Upper lobe of left lung (tissue), 6 donors: ENCODE results near the gene BIVM. TPM values are rescaled to one million over a fixed set of nuclear protein-coding genes. Genes with fewer than 3 reads are reported as not detected.

ENCODE experiments used
- ATAC-seq, 2 donors: fragments of 200-7000 bp; cut with Tn5 transposase; one replicate each; pipeline ENCODE4 v1.9.1; 2022; ENCODE audit warnings: mild to moderate bottlenecking in 2 of 2, moderate library complexity in 2 of 2; ENCODE audit not compliant: low FRiP score in 2 of 2
- DNase-seq, 2 donors: peaks; one replicate each; pipeline ENCODE4 v3.0.0-alpha.2; 2019 to 2020
- H3K27ac ChIP-seq, 4 donors: fragments of 200-600 bp; sonication (generic); one replicate each; pipeline ENCODE4 v1.5.1; 2016 to 2019
- H3K27me3 ChIP-seq, 4 donors: fragments of 200-600 bp; sonication (generic); one replicate each; pipeline ENCODE4 v1.5.1; 2017 to 2019
- H3K36me3 ChIP-seq, 4 donors: fragments of 200-600 bp; sonication (generic); one replicate each; pipeline ENCODE4 v1.5.1; 2016 to 2019
- H3K4me1 ChIP-seq, 4 donors: fragments of 200-600 bp; sonication (generic); one replicate each; pipeline ENCODE4 v1.5.1; 2018 to 2019
- H3K4me3 ChIP-seq, 4 donors: fragments of 200-600 bp; sonication (generic); one replicate each; pipeline ENCODE4 v1.5.1; 2017 to 2019; ENCODE audit warnings: mild to moderate bottlenecking in 2 of 4, moderate library complexity in 1 of 4
- H3K9me3 ChIP-seq, 4 donors: fragments of 200-600 bp; sonication (generic); one replicate each; pipeline ENCODE4 v1.5.1; 2018 to 2019
- EP300 ChIP-seq, 4 donors: sonication (generic); formaldehyde crosslinking; IDR thresholded peaks; one replicate each; pipeline ENCODE4 v1.5.1; 2017; ENCODE audit warnings: antibody characterized with exemption in 4 of 4, control low read depth in 2 of 4
- POLR2A ChIP-seq, 4 donors: fragments of 450-650 bp; IDR thresholded peaks; one replicate each; pipeline ENCODE4 v1.5.1; 2016 to 2017; ENCODE audit warnings: antibody characterized with exemption in 4 of 4, mild to moderate bottlenecking in 2 of 4
- POLR2AphosphoS5 ChIP-seq, 2 donors: sonication (generic); formaldehyde crosslinking; IDR thresholded peaks; one replicate each; pipeline ENCODE4 v1.5.1; 2017; ENCODE audit warnings: antibody characterized with exemption in 2 of 2
- WGBS, 2 donors: methylation state at CpG; one replicate each; pipeline ENCODE4 v1.1.5; 2017 to 2018; 5-methylcytosine and 5-hydroxymethylcytosine counted together
- total RNA-seq, 6 donors: library from RNA; depleted of rRNA in 4 of 6; stranded (reverse); fragments of >200 nt in 4 of 6; gene quantifications; one replicate each; pipeline versions ENCODE4 v1.1.0 to v1.2.1, GENCODE V29; 2016 to 2021
- TF ChIP-seq, protein P1 (sequence below), 6 experiments: fragments of 450-650 bp in 4 of 6; fragments of 200-600 bp in 2 of 6; sonication (generic) in 2 of 6; IDR thresholded peaks; one replicate each; pipeline ENCODE4 v1.5.1; 2016 to 2019; ENCODE audit warnings: antibody characterized with exemption in 6 of 6
- donor health status: DM: no; HTN: no; CAD: no; lungs with moderate emphysema.
- donor health status: DM: no; HTN: yes; CAD: no; lungs with severe emphysema.

The BIVM gene
- total RNA-seq, 6 donors from 2014 or later = 7.1 to 45.1 (median 15.6) TPM

DNA sequence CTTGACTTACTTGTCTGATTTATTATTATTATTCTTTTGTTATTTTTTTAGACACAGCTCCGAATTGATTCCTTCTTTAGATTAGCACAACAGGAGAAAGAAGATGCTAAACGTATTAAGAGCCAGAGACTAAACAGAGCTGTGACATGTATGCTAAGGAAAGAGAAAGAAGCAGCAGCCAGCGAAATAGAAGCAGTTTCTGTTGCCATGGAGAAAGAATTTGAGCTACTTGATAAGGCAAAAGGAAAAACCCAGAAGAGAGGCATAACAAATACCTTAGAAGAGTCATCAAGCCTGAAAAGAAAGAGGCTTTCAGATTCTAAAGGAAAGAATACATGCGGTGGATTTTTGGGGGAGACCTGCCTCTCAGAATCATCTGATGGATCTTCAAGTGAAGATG lies 76.3 kb downstream of the BIVM start:
- no peak overlapping the region for H3K27ac ChIP-seq
- H3K4me1 ChIP-seq = peaks cover 0 to 8% (median 3%) of the 10 kb centered on the region in 4 donors
- TF ChIP-seq POLR2A (IDR thresholded peaks at IDR 0.05) = no peak
- TF ChIP-seq EP300 (IDR thresholded peaks at IDR 0.05) = no peak
- TF ChIP-seq, protein P1, sequence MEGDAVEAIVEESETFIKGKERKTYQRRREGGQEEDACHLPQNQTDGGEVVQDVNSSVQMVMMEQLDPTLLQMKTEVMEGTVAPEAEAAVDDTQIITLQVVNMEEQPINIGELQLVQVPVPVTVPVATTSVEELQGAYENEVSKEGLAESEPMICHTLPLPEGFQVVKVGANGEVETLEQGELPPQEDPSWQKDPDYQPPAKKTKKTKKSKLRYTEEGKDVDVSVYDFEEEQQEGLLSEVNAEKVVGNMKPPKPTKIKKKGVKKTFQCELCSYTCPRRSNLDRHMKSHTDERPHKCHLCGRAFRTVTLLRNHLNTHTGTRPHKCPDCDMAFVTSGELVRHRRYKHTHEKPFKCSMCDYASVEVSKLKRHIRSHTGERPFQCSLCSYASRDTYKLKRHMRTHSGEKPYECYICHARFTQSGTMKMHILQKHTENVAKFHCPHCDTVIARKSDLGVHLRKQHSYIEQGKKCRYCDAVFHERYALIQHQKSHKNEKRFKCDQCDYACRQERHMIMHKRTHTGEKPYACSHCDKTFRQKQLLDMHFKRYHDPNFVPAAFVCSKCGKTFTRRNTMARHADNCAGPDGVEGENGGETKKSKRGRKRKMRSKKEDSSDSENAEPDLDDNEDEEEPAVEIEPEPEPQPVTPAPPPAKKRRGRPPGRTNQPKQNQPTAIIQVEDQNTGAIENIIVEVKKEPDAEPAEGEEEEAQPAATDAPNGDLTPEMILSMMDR (IDR thresholded peaks at IDR 0.05) = no peak
- TF ChIP-seq POLR2AphosphoS5 (IDR thresholded peaks at IDR 0.05) = no peak
- H3K36me3 ChIP-seq = peaks cover 25 to 68% (median 46%) of the 10 kb centered on the region in 4 donors
- no peak for DNase-seq
- no peak for ATAC-seq
- 87 to 93% methylated on average over 4 of the region's 4 CpGs for WGBS, 2 donors
- H3K9me3 ChIP-seq = no peaks in the 10 kb centered on the region
- H3K4me3 ChIP-seq = no peak overlapping the region
- no peaks in the 10 kb centered on the region for H3K27me3 ChIP-seq

DNA sequence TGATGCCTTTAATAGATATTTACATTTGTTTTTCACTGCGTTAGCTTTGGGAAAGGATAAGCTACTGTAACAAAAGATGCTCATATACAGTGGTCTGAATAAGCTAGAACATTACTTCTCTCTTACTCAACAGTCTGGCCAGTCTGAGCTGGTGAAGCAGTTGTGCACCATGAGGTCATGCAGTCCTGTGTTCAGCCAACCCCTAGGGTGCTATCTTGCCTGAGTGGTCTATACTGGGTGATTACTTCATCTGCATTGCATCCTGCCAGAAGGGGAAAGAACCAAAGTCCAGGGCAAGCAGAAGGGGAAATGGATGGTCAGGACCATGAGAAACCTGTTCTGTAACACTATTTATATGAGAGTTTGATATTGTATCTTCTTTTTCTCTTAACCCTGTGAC lies 78.4 kb downstream of the BIVM start:
- 96 to 97% methylated on average over 1 of the region's 1 CpG for WGBS, 2 donors
- no peaks in the 10 kb centered on the region for H3K4me1 ChIP-seq
- DNase-seq (no peak), ATAC-seq (peak in 1 of 2 donors; percentile 63)
- no peaks in the 10 kb centered on the region for H3K27me3 ChIP-seq
- no peaks in the 10 kb centered on the region for H3K9me3 ChIP-seq
- no peak for TF ChIP-seq POLR2AphosphoS5 (IDR thresholded peaks at IDR 0.05)
- TF ChIP-seq EP300 (IDR thresholded peaks at IDR 0.05) = no peak
- TF ChIP-seq, protein P1 (IDR thresholded peaks at IDR 0.05) = no peak
- no peak for TF ChIP-seq POLR2A (IDR thresholded peaks at IDR 0.05)
- H3K36me3 ChIP-seq = peaks cover 24 to 53% (median 43%) of the 10 kb centered on the region in 4 donors
- no peak overlapping the region for H3K27ac ChIP-seq
- no peak overlapping the region for H3K4me3 ChIP-seq

DNA sequence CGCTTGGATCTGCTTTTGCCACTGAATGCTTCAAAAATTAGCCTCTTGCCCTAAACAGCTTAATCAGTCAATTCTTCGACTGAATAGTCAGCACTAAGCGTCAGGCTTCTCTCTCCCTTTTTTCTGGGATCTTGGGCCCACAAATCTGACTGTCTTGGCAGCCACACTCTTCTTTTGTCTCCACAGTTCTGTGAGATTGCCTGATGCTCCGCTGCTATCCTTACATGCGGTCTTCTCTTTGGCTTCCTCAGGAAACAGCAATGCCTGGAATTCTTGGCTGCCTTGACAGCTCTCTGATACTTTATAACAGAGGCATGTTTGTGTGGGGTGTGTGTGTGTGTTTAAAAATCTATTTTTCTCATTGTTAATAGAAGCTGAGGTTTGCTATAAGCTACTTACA lies 79.6 kb downstream of the BIVM start:
- 77 to 81% methylated on average over 5 of the region's 5 CpGs for WGBS, 2 donors
- Histone ChIP-seq H3K27me3 (no peaks in the 10 kb centered on the region), H3K9me3 (no peaks in the 10 kb centered on the region), H3K4me1 (no peaks in the 10 kb centered on the region), H3K4me3 (no peak overlapping the region), H3K36me3 (peaks cover 13 to 41% (median 32%) of the 10 kb centered on the region in 4 donors), H3K27ac (no peak overlapping the region)
- DNase-seq (no peak), ATAC-seq (no peak)
- TF ChIP-seq, protein P1 (IDR thresholded peaks at IDR 0.05) = no peak
- TF ChIP-seq EP300 (IDR thresholded peaks at IDR 0.05) (no peak), POLR2A (IDR thresholded peaks at IDR 0.05) (no peak), POLR2AphosphoS5 (IDR thresholded peaks at IDR 0.05) (no peak)

DNA sequence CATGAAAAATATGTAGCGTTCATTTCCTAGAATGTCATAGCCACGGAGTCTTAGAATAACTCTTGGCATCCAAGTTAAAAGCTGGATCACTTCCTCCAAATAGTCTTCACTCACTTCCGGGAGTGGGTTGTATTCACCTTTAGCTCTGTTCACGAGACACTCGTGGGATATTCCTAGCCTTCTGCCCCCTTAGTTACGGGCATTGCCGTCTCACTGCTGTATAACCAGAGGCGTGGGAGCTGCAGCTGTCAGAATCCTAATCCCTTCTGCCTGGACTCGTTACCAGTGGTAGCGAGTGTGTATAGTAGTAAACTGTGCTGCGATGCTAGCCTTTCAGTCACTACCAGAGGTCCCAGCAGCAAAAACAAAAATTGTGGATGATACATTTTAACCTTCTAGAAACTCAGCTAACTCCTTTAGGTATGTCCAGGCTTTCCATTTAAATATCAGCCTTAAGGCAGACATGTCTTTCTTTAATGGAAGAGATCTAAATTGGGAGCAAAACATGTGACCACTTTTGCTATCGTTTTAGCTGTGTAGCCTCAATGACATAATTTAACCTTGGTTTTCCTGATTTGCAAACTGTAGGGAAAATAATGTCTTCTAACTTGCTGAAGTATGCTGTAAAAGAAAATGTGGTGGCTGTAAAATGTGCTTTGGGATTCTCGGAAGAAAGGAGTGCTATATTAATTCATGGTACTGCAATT lies 81.0 kb downstream of the BIVM start:
- Histone ChIP-seq H3K36me3 (peaks cover 13 to 26% (median 20%) of the 10 kb centered on the region in 4 donors), H3K4me1 (no peaks in the 10 kb centered on the region), H3K9me3 (no peaks in the 10 kb centered on the region), H3K4me3 (no peak overlapping the region), H3K27ac (no peak overlapping the region), H3K27me3 (no peaks in the 10 kb centered on the region)
- DNase-seq = no peak
- ATAC-seq = no peak
- no peak for TF ChIP-seq POLR2AphosphoS5 (IDR thresholded peaks at IDR 0.05)
- no peak for TF ChIP-seq POLR2A (IDR thresholded peaks at IDR 0.05)
- TF ChIP-seq, protein P1 (IDR thresholded peaks at IDR 0.05) = no peak
- no peak for TF ChIP-seq EP300 (IDR thresholded peaks at IDR 0.05)
- WGBS, 2 donors = 75 to 77% methylated on average over 13 of the region's 13 CpGs
